GM21390 (cell line): Measurements from ENCODE around the gene ZFYVE19.

Source experiments
- ATAC-seq: cut with Tn5 transposase; IDR thresholded peaks from one replicate; pipeline ENCODE4 v1.9.1; 2021; ENCODE audit not compliant: unreplicated experiment

ZFYVE19 gene

GRCh38 chr15:40812721-40813425 is 6.0 kb downstream of the ZFYVE19 start:
- no peak for ATAC-seq

DNA sequence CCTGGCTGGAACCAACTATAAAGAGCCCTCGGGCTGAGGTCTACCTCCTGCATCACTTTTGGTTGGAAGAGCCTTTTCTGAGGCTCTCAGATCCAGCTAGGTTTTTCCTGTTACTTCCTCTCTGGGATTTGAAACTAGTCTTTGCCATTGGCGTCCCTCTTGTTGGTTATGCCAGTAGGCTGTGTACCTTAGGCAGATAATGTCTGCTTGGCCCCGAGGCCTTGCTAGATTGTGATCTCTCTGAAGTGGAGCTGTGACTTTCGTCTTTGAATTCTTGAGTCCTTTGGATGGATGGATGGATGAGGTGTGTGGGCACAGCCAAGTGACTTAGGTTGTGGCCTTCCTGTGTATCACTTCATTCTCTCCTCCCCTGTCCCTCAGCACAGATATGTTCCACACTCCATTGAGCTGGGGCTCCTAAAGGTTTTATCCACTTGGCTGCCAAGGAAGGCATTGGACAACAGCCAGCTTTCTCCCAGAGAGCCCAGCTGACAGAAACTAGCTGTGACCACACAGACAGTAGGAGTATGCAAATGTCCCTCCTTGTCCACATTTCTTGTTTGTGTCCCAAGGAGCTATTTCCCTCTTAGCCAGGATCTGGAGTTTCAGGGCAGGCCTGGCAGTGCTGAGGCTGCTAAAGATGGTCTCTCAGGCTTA is 8.3 kb downstream of the ZFYVE19 start:
- ATAC-seq, result no peak

- ATAC-seq, result no peak
Observed at GRCh38 chr15:40819048-40819447, 12.2 kb downstream of the ZFYVE19 start.

DNA sequence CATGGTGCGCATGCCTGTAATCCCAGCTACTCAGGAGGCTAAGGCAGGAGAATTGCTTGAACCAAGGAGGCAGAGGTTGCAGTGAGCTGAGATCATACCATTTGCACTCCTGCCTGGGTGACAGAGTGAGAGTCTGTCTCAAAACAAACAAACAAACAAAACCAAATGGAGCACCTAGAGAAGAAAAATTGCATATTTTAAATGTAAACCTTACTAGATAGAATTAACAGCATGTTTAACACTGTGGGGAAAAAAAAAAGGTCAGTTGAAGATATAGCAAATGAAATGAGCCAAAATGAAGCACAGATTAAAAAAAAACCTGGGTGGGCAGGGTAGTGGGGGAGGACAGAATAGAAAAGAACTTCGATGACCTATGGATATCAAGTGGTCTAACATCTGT is 14.3 kb downstream of the ZFYVE19 start:
- no peak for ATAC-seq

DNA sequence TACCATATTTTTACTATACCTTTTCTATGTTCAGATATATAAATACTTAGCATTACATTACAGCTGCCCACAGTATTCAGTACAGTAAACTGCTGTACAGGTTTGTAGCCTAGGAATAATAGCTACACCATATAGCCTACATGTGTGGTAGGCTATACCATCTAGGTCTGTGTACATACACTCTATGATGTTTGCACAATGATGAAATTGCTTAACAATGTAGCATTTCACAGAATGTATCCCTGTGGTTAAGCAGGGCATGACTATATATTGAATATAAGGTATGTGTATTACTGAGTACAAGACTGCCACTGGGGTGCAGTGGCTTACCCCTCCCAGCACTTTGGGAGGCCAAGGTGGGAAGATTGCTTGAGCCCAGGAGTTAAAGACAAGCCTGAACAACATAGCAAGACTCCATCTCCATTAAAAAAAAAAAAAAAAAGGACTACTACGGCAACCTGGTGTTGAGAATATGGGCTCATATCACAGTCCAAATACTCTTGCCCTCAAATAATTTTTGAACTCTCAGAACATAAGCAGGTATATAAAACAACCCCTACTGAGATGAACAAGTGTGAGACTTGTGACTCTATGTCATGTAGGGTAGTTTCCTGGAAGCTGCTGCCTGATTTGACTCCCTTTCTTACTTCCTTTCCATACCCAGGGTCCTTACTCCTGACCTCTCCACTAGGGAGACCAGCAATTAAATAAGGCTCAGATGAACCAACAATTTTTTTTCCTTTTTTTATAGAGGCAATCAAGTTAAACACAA is 16.9 kb downstream of the ZFYVE19 start:
- ATAC-seq, result no peak

GRCh38 chr15:40825661-40826422 is 19.0 kb downstream of the ZFYVE19 start:
- no peak for ATAC-seq

DNA sequence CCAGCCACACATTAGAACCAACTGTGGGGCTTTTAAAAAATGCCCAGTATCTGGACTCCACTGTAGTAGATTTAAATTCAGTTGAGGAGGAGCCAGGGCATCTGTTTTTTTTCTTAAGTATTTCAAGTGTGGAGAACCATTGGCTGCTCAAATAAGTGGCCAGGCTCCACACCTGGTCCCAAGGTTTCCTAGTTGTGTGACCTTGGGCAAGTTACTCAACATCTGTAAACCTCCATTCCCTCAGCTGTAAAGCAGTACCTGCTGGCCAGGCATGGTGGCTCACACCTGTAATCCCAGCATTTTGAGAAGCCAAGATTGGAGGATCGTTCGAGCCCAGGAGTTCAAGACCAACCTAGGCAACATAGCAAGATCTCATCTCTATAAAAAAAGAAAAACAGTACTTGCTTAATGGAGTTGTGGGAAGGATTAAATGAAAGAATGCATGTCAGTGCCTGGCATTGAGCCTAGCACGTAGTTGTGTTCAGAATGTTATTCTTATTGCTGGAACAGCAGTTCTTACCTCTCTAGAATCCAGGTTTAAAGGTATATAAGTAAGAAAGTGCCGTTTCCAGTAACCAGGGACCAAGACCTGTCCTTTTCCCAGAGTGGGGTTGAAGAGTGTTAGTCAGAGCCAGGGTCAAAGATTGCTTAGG is 19.7 kb downstream of the ZFYVE19 start:
- ATAC-seq, result no peak

DNA sequence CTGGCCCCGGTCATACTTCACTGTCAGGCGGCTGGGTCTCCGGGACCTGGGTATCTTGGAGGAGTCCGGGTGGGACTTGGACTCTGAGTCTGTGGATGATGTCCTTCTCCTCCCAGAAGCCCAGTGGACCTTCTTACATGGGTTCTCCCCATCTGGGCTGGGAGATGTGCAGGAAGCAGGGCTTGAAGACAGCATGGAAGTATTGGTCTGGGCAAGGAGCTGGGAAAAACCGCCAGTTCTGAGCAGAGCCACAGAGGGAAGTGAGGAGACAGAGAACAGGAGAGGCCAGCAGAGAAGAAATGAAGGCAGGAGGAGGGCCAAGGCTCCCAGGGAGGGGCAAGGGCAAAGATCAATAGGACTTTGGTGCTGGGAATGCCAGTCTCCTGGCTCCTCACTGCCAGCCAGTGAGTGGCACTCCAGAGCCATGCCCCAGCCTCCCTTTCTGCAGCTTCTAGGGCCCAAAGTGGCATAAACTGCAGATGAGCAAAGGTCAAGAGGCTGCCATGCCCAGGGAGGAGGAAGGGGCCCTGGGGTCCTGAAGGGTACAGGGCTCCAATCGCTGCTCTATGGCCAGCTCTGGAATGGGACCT is 21.7 kb downstream of the ZFYVE19 start, which contains the start of gene PPP1R14D:
PPP1R14D (minus strand) TSS at position 262 of the 590 bp plus-strand sequence; CDS start at position 195, 67 bp downstream.
- ATAC-seq, result no peak

GRCh38 chr15:40829115-40829514 is 22.2 kb downstream of the ZFYVE19 start:
- ATAC-seq, result no peak

GRCh38 chr15:40830884-40831283 is 24.0 kb downstream of the ZFYVE19 start:
- no peak for ATAC-seq

DNA sequence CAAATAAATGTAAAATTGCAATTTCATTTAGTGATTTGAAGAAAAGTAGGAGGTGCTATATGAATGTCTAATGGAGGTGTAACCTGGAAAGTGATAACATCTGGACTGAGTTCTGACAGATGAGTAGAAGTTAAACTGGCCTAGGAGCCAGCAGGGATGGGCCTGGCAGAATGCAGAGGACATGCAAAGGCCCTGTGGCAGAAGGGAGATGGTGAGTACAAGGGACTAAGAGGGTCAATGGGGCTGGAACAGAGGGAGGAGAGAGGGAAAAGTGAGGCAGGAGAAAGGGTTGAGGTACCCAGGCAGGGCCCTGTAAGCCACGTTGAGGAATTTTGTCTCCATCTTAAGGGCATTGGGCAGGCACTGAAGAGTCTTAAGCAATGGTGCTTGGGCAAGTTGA is 25.0 kb downstream of the ZFYVE19 start:
- ATAC-seq, result no peak

- ATAC-seq, result no peak
Observed at GRCh38 chr15:40832903-40833302, 26.0 kb downstream of the ZFYVE19 start.

GRCh38 chr15:40836020-40836419 is 29.1 kb downstream of the ZFYVE19 start:
- no peak for ATAC-seq

DNA sequence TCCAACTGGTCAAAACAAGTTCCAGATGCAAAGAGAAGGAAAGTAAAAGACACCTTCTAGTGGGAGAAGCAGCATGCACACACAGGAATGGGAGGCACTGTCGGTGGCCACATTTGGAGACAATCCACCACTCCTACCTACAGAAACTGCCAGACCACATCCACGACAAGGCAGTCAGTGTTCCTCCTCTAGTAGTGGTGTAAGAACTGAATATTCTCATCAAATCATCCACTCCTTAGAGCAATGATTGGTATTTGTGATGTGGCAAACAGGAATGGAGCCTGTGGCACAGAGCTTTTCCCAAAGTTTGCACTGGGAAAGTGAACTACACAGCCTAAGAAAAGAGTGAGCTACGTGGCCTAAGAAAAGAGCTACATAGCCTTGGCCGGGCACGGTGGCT is 31.9 kb downstream of the ZFYVE19 start:
- ATAC-seq, result no peak

DNA sequence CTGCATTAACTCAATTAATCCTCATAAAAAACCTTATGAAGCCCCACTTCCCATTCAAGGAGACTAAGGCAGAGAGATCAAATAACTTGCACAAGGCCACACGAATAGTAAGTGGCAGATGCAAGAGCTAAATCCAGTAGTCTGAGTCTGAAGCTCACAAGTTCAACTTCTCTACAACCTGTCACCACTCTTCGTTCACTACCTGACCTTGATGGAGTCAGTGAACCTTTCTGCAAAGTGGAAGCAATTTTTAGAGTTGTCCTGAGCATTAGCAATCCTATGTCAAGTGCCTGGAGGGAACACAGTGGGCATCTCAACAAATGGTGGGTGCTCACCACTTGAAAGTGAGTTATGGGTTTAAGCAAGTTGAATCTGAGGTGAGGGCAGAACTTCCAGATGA is 34.9 kb downstream of the ZFYVE19 start:
- no peak for ATAC-seq

DNA sequence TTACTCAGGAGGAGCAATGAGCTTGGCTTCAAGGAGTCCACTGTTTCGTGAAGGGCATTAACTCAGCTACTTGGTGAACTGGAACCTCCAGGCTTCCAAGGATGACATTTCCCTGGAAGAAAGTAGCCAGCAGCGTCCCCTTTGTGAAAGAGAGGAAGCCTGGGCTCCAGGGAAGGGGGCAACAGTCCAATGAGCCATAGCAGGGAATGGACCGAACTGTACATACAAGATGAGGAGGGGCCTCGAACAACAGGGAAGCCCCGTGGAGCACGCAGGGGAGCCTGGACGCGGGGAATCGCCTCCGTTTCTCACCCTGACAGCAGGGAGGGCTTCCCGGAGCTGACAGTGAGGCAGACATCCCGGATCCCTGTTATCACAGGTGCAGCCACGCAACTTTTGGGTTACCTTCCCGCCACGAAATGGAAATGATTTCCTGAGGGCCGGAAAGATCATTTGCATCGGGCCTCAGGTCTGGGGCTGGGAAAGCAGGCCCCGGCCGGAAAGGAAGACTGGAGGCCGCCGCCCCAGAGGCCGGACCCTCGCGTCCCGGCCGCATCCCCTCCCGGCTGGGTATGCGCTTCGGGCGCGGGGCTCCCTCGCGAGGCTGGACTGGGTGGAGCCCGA is 36.5 kb downstream of the ZFYVE19 start:
- ATAC-seq, result no peak

GRCh38 chr15:40843885-40844695 is 37.2 kb downstream of the ZFYVE19 start, which contains the start of gene SPINT1:
SPINT1 (plus strand) TSS chr15:40844048; CDS start chr15:40844555, 507 bp downstream.
- no peak for ATAC-seq

- no peak for ATAC-seq
Observed at GRCh38 chr15:40844696-40845030, 37.8 kb downstream of the ZFYVE19 start.

DNA sequence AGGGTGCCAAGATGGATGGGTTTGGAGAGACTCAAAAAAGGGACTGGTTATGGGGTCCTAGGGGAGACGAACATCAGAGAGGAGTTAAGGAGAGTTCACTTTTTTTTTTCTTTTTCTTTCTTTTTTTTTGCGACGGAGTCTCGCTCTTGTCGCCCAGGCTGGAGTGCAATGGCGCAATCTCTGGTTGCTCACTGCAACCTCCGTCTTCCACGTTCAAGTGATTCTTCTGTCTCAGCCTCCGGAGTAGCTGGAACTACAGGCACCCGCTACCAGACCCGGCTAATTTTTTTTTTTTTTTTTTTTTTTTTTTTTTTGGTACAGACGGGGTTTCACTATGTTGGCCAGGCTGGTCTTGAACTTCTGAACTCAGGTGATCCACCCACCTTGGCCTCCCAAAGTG is 38.1 kb downstream of the ZFYVE19 start:
- ATAC-seq, result no peak
